ENCODE data around the gene LPIN2. TPM values are rescaled to one million over a fixed set of nuclear protein-coding genes. Genes with fewer than 3 reads are reported as not detected.
A peak's percentile ranks its signal among the peaks of the same experiment; 100 is the strongest.
"Not testable (repeated sequence)": the region's sequence is repeated elsewhere in the genome, so short reads cannot be mapped to it uniquely, and the experiment has no call there.

The LPIN2 gene
- total RNA-seq, 2 donors from 2014 or later = 57.8 to 80.3 TPM

- Mint-ChIP-seq H3K36me3 (no peaks in the 10 kb centered on the region), H3K4me1 (ENCODE audit: low read depth in 2 of 2) (peaks cover 5% of the 10 kb centered on the region in 2 donors), H3K27ac (no peak overlapping the region), H3K27me3 (no peaks in the 10 kb centered on the region), H3K4me3 (no peak overlapping the region), H3K9me3 (no peaks in the 10 kb centered on the region)
- ATAC-seq (no peak), DNase-seq (ENCODE audit: low spot score) (no peak)
Observed at GRCh38 chr18:3035635-3036034, 22.7 kb upstream of the LPIN2 start.

- no peak for DNase-seq (ENCODE audit: low spot score)
- no peaks in the 10 kb centered on the region for H3K27me3 Mint-ChIP-seq
- no peak overlapping the region for H3K27ac Mint-ChIP-seq
- H3K4me1 Mint-ChIP-seq (ENCODE audit: low read depth in 2 of 2) = peaks cover 4 to 7% of the 10 kb centered on the region in 2 donors
- H3K9me3 Mint-ChIP-seq = no peaks in the 10 kb centered on the region
- ATAC-seq = no peak
- no peak overlapping the region for H3K4me3 Mint-ChIP-seq
- H3K36me3 Mint-ChIP-seq = no peaks in the 10 kb centered on the region
Observed at GRCh38 chr18:3032721-3033120, 19.8 kb upstream of the LPIN2 start.

- Mint-ChIP-seq H3K36me3 (no peaks in the 10 kb centered on the region), H3K27me3 (no peaks in the 10 kb centered on the region), H3K4me1 (ENCODE audit: low read depth in 2 of 2) (peaks cover 0 to 2% of the 10 kb centered on the region in 2 donors), H3K9me3 (no peaks in the 10 kb centered on the region), H3K4me3 (no peak overlapping the region), H3K27ac (no peak overlapping the region)
- ATAC-seq (no peak), DNase-seq (ENCODE audit: low spot score) (no peak)
Observed at GRCh38 chr18:3029215-3029952, 16.4 kb upstream of the LPIN2 start.

- not testable (repeated sequence) for H3K4me1 Mint-ChIP-seq (ENCODE audit: low read depth in 2 of 2); H3K27me3 Mint-ChIP-seq; H3K4me3 Mint-ChIP-seq; ATAC-seq; DNase-seq (ENCODE audit: low spot score); H3K9me3 Mint-ChIP-seq; H3K36me3 Mint-ChIP-seq
- H3K27ac Mint-ChIP-seq = peak overlapping the region in 1 of 2 donors; percentile 35
Observed at GRCh38 chr18:3028115-3028514, 15.2 kb upstream of the LPIN2 start.

- Mint-ChIP-seq H3K27me3 (no peaks in the 10 kb centered on the region), H3K36me3 (no peaks in the 10 kb centered on the region), H3K4me1 (ENCODE audit: low read depth in 2 of 2) (peaks cover 0 to 2% of the 10 kb centered on the region in 2 donors), H3K27ac (no peak overlapping the region), H3K9me3 (no peaks in the 10 kb centered on the region), H3K4me3 (no peak overlapping the region)
- no peak for ATAC-seq
- DNase-seq (ENCODE audit: low spot score) = no peak
Observed at GRCh38 chr18:3027370-3027891, 14.5 kb upstream of the LPIN2 start.

- no peak for ATAC-seq
- Mint-ChIP-seq H3K4me3 (no peak overlapping the region), H3K27ac (no peak overlapping the region)
Observed at GRCh38 chr18:3025544-3025943, 12.6 kb upstream of the LPIN2 start.

GRCh38 chr18:3023603-3024002, 10.7 kb upstream of the LPIN2 start:
- not testable (repeated sequence) for H3K4me3 Mint-ChIP-seq; H3K27ac Mint-ChIP-seq; DNase-seq (ENCODE audit: low spot score); ATAC-seq; H3K9me3 Mint-ChIP-seq; H3K4me1 Mint-ChIP-seq (ENCODE audit: low read depth in 2 of 2); H3K27me3 Mint-ChIP-seq; H3K36me3 Mint-ChIP-seq

More at GRCh38 chr18:3025544-3025943, 12.6 kb upstream of the LPIN2 start:
- peaks cover 0 to 2% of the 10 kb centered on the region in 2 donors for H3K4me1 Mint-ChIP-seq (ENCODE audit: low read depth in 2 of 2)
- DNase-seq (ENCODE audit: low spot score) = no peak
- no peaks in the 10 kb centered on the region for H3K27me3 Mint-ChIP-seq
- no peaks in the 10 kb centered on the region for H3K36me3 Mint-ChIP-seq
- H3K9me3 Mint-ChIP-seq = no peaks in the 10 kb centered on the region

GRCh38 chr18:3016585-3017297, 3.8 kb upstream of the LPIN2 start:
- Mint-ChIP-seq H3K27ac (peak overlapping the region in 1 of 2 donors; percentile 10), H3K27me3 (peaks cover 0 to 4% of the 10 kb centered on the region in 2 donors), H3K4me1 (ENCODE audit: low read depth in 2 of 2) (peaks cover 20 to 21% of the 10 kb centered on the region in 2 donors), H3K4me3 (no peak overlapping the region), H3K9me3 (no peaks in the 10 kb centered on the region), H3K36me3 (no peaks in the 10 kb centered on the region)
- no peak for DNase-seq (ENCODE audit: low spot score)
- ATAC-seq = no peak

- Mint-ChIP-seq H3K4me3 (peak overlapping the region; percentile 18), H3K9me3 (no peaks in the 10 kb centered on the region), H3K27me3 (peaks cover 0 to 4% of the 10 kb centered on the region in 2 donors), H3K27ac (peak overlapping the region; percentile 2 to 58), H3K4me1 (ENCODE audit: low read depth in 2 of 2) (peaks cover 25 to 29% of the 10 kb centered on the region in 2 donors), H3K36me3 (no peaks in the 10 kb centered on the region)
- no peak for DNase-seq (ENCODE audit: low spot score)
- no peak for ATAC-seq
Observed at GRCh38 chr18:3015851-3016250, 2.9 kb upstream of the LPIN2 start.

- H3K4me1 Mint-ChIP-seq (ENCODE audit: low read depth in 2 of 2) = peaks cover 29 to 33% of the 10 kb centered on the region in 2 donors
- H3K27me3 Mint-ChIP-seq = peaks cover 0 to 4% of the 10 kb centered on the region in 2 donors
- peak overlapping the region; percentile 32 to 58 for H3K27ac Mint-ChIP-seq
- H3K36me3 Mint-ChIP-seq = peaks cover 2% of the 10 kb centered on the region
- H3K9me3 Mint-ChIP-seq = no peaks in the 10 kb centered on the region
- H3K4me3 Mint-ChIP-seq = peak overlapping the region; percentile 13
- ATAC-seq (no peak), DNase-seq (ENCODE audit: low spot score) (no peak)
Observed at GRCh38 chr18:3015204-3015592, 2.3 kb upstream of the LPIN2 start.

GRCh38 chr18:3014503-3015203, 1.7 kb upstream of the LPIN2 start:
- H3K27ac Mint-ChIP-seq = peak overlapping the region; percentile 32 to 58
- peak overlapping the region; percentile 13 for H3K4me3 Mint-ChIP-seq
- H3K4me1 Mint-ChIP-seq (ENCODE audit: low read depth in 2 of 2) = peaks cover 34 to 39% of the 10 kb centered on the region in 2 donors
- peaks cover 0 to 4% of the 10 kb centered on the region in 2 donors for H3K27me3 Mint-ChIP-seq
- ATAC-seq (no peak), DNase-seq (ENCODE audit: low spot score) (no peak)
- H3K9me3 Mint-ChIP-seq = no peaks in the 10 kb centered on the region
- H3K36me3 Mint-ChIP-seq = peaks cover 7% of the 10 kb centered on the region

GRCh38 chr18:3012136-3013023, 564 bp downstream of the LPIN2 start:
- peak; percentile 70 for DNase-seq (ENCODE audit: low spot score)
- Mint-ChIP-seq H3K4me3 (peak overlapping the region; percentile 94), H3K4me1 (ENCODE audit: low read depth in 2 of 2) (peaks cover 36 to 40% of the 10 kb centered on the region in 2 donors), H3K27ac (peak overlapping the region; percentile 81 to 87), H3K36me3 (peaks cover 11% of the 10 kb centered on the region), H3K27me3 (peaks cover 0 to 4% of the 10 kb centered on the region in 2 donors), H3K9me3 (no peaks in the 10 kb centered on the region)
- no peak for ATAC-seq

- Mint-ChIP-seq H3K9me3 (no peaks in the 10 kb centered on the region), H3K27me3 (no peaks in the 10 kb centered on the region), H3K36me3 (peaks cover 11% of the 10 kb centered on the region), H3K4me1 (ENCODE audit: low read depth in 2 of 2) (peaks cover 24 to 26% of the 10 kb centered on the region in 2 donors), H3K4me3 (peak overlapping the region; percentile 20), H3K27ac (peak overlapping the region; percentile 13 to 56)
- no peak for DNase-seq (ENCODE audit: low spot score)
- no peak for ATAC-seq
Observed at GRCh38 chr18:3010086-3010485, 2.9 kb downstream of the LPIN2 start.
